ENCODE measurements around the gene TSPAN14.

- TF ChIP-seq BRCA1 (IDR thresholded peaks at IDR 0.05; ENCODE audit: low read depth, low read length) = no peak
- no peak for TF ChIP-seq CHD2 (IDR thresholded peaks at IDR 0.05; ENCODE audit: borderline replicate concordance, low read depth, low read length)
- no peak for TF ChIP-seq CTCF (IDR thresholded peaks at IDR 0.05 in 2 of 3, conservative IDR thresholded peaks at IDR 0.05 in 1 of 3; ENCODE audit: control insufficient read depth in 2 of 3, extremely low read depth in 1 of 3, insufficient read depth in 1 of 3, low read depth in 3 of 3, low read length in 3 of 3)
- no peak for TF ChIP-seq HDAC2 (IDR thresholded peaks at IDR 0.05)
- TF ChIP-seq EZH2 (IDR thresholded peaks at IDR 0.05; ENCODE audit: borderline replicate concordance, control insufficient read depth, low read depth, low read length) = no peak
- no peak for TF ChIP-seq PBX3 (IDR thresholded peaks at IDR 0.05; ENCODE audit: insufficient replicate concordance, low read depth, low read length)
- no peak for TF ChIP-seq RAD21 (IDR thresholded peaks at IDR 0.05; ENCODE audit: insufficient read depth, low read depth, low read length)
- TF ChIP-seq REST (IDR thresholded peaks at IDR 0.05; ENCODE audit: low read depth, low read length) = no peak
- no peak for TF ChIP-seq ATF2 (IDR thresholded peaks at IDR 0.05; ENCODE audit: low read length)
- TF ChIP-seq POLR2A (IDR thresholded peaks at IDR 0.05; ENCODE audit: low read depth, low read length) = peak; percentile 45; the same call in 1 of the 2 replicates
- TF ChIP-seq EP300 (IDR thresholded peaks at IDR 0.05; ENCODE audit: borderline replicate concordance in 1 of 2, control insufficient read depth in 1 of 2, low read depth in 2 of 2, low read length in 2 of 2) = no peak
- TF ChIP-seq MYC (IDR thresholded peaks at IDR 0.05; ENCODE audit: insufficient read depth, insufficient read length, insufficient replicate concordance, low read length, severe bottlenecking) = no peak
- no peak for TF ChIP-seq CHD1 (IDR thresholded peaks at IDR 0.05; ENCODE audit: low read depth, low read length)
- TF ChIP-seq PKNOX1 (IDR thresholded peaks at IDR 0.05) = no peak
These were observed 70.2 kb downstream of the TSPAN14 start for GRCh38 chr10:80524190-80524909.
